Spinal cord (tissue), 10 donors: ENCODE measurements around the gene DGKG. TPM values are rescaled to one million over a fixed set of nuclear protein-coding genes. Genes with fewer than 3 reads are reported as not detected.

Experiments
- DNase-seq, 6 donors: peaks; one replicate each; pipeline versions ENCODE4 v3.0.0 to v3.0.0-alpha.2; 2013 to 2015; ENCODE audit warnings: low spot score in 6 of 6, low read depth in 4 of 6
- H3K27ac ChIP-seq: one replicate; pipeline ENCODE4 v1.5.1; 2013; ENCODE audit warnings: low read depth, low read length, control low read depth
- H3K27me3 ChIP-seq: one replicate; pipeline ENCODE4 v1.6.1; 2013; ENCODE audit warnings: low read length; ENCODE audit not compliant: control insufficient read depth, insufficient read depth
- H3K36me3 ChIP-seq: one replicate; pipeline ENCODE4 v1.6.1; 2013; ENCODE audit warnings: low read length; ENCODE audit not compliant: control insufficient read depth, insufficient read depth
- H3K4me1 ChIP-seq: one replicate; pipeline ENCODE4 v1.6.1; 2013; ENCODE audit warnings: low read length; ENCODE audit not compliant: control insufficient read depth, insufficient read depth
- H3K4me3 ChIP-seq: one replicate; pipeline ENCODE4 v1.5.1; 2013; ENCODE audit warnings: low read depth, low read length, control low read depth
- H3K9me3 ChIP-seq: one replicate; pipeline ENCODE4 v1.6.1; 2013; ENCODE audit warnings: low read length; ENCODE audit not compliant: control insufficient read depth, insufficient read depth
- WGBS: methylation state at CpG from one replicate; pipeline ENCODE4 v1.1.5; 2013; ENCODE audit warnings: missing lambda C conversion rate; ENCODE audit not compliant: insufficient coverage; 5-methylcytosine and 5-hydroxymethylcytosine counted together
- polyA plus RNA-seq, 2 donors: library from polyadenylated mRNA; unstranded; fragments of 120-200 nt; gene quantifications; one replicate each; pipeline ENCODE4 v1.2.1, GENCODE V29; 2013; ENCODE audit not compliant: insufficient read length in 2 of 2
- total RNA-seq, 2 donors: library from RNA; depleted of rRNA in 1 of 2; stranded (reverse); fragments of 120-200 nt in 1 of 2; fragments of >200 nt in 1 of 2; gene quantifications; one replicate each; pipeline versions ENCODE4 v1.2.3 to v1.2.4, GENCODE V29; 2013 to 2014
- donor health status: healthy.

The DGKG gene
- total and polyA plus RNA-seq, 4 donors = 5.6 to 20.6 (median 9.9) TPM

GRCh38 chr3:186150041-186150830 is 211.8 kb downstream of the DGKG start:
- DNase-seq = no peak
- no peak overlapping the region for H3K4me3 ChIP-seq
- no peaks in the 10 kb centered on the region for H3K27me3 ChIP-seq
- no peaks in the 10 kb centered on the region for H3K9me3 ChIP-seq
- no peaks in the 10 kb centered on the region for H3K36me3 ChIP-seq
- no peak overlapping the region for H3K27ac ChIP-seq
- WGBS = 83% methylated on average over 10 of the region's 11 CpGs
- no peaks in the 10 kb centered on the region for H3K4me1 ChIP-seq

- Histone ChIP-seq H3K36me3 (no peaks in the 10 kb centered on the region), H3K4me3 (no peak overlapping the region), H3K27ac (no peak overlapping the region), H3K4me1 (no peaks in the 10 kb centered on the region), H3K27me3 (no peaks in the 10 kb centered on the region), H3K9me3 (no peaks in the 10 kb centered on the region)
- 85% methylated on average over 15 of the region's 15 CpGs for WGBS
- no peak for DNase-seq
Measured at GRCh38 chr3:186149319-186149960, 212.6 kb downstream of the DGKG start.

GRCh38 chr3:186144257-186144656 is 217.8 kb downstream of the DGKG start:
- WGBS = 92% methylated on average over 3 of the region's 5 CpGs
- no peak overlapping the region for H3K27ac ChIP-seq
- DNase-seq = no peak
- H3K27me3 ChIP-seq = no peaks in the 10 kb centered on the region
- H3K4me3 ChIP-seq = no peak overlapping the region
- no peaks in the 10 kb centered on the region for H3K9me3 ChIP-seq
- no peaks in the 10 kb centered on the region for H3K36me3 ChIP-seq
- no peaks in the 10 kb centered on the region for H3K4me1 ChIP-seq

- no peaks in the 10 kb centered on the region for H3K9me3 ChIP-seq
- H3K27ac ChIP-seq = no peak overlapping the region
- H3K4me3 ChIP-seq = no peak overlapping the region
- no peaks in the 10 kb centered on the region for H3K36me3 ChIP-seq
- 50% methylated on average over 1 of the region's 1 CpG for WGBS
- no peaks in the 10 kb centered on the region for H3K4me1 ChIP-seq
- no peak for DNase-seq
- no peaks in the 10 kb centered on the region for H3K27me3 ChIP-seq
Measured at GRCh38 chr3:186143250-186143649, 218.8 kb downstream of the DGKG start.

GRCh38 chr3:186142393-186142932 is 219.6 kb downstream of the DGKG start:
- H3K27me3 ChIP-seq = no peaks in the 10 kb centered on the region
- no peaks in the 10 kb centered on the region for H3K4me1 ChIP-seq
- no peaks in the 10 kb centered on the region for H3K9me3 ChIP-seq
- no peak overlapping the region for H3K4me3 ChIP-seq
- no peak for DNase-seq
- no peak overlapping the region for H3K27ac ChIP-seq
- no peaks in the 10 kb centered on the region for H3K36me3 ChIP-seq

GRCh38 chr3:186141790-186142189 is 220.2 kb downstream of the DGKG start:
- H3K27ac ChIP-seq = no peak overlapping the region
- H3K36me3 ChIP-seq = no peaks in the 10 kb centered on the region
- no peaks in the 10 kb centered on the region for H3K27me3 ChIP-seq
- no peaks in the 10 kb centered on the region for H3K4me1 ChIP-seq
- H3K9me3 ChIP-seq = no peaks in the 10 kb centered on the region
- H3K4me3 ChIP-seq = no peak overlapping the region
- WGBS = 81% methylated on average over 2 of the region's 2 CpGs
- DNase-seq = no peak

- no peaks in the 10 kb centered on the region for H3K4me1 ChIP-seq
- no peaks in the 10 kb centered on the region for H3K36me3 ChIP-seq
- no peaks in the 10 kb centered on the region for H3K9me3 ChIP-seq
- no peaks in the 10 kb centered on the region for H3K27me3 ChIP-seq
- H3K27ac ChIP-seq = no peak overlapping the region
- no peak for DNase-seq
- no peak overlapping the region for H3K4me3 ChIP-seq
- 93% methylated on average over 10 of the region's 12 CpGs for WGBS
Measured at GRCh38 chr3:186138272-186138981, 223.6 kb downstream of the DGKG start.

GRCh38 chr3:186137051-186137685 is 224.9 kb downstream of the DGKG start:
- Histone ChIP-seq H3K4me3 (no peak overlapping the region), H3K27ac (no peak overlapping the region), H3K27me3 (no peaks in the 10 kb centered on the region), H3K36me3 (no peaks in the 10 kb centered on the region), H3K9me3 (no peaks in the 10 kb centered on the region), H3K4me1 (no peaks in the 10 kb centered on the region)
- DNase-seq = no peak
- 82% methylated on average over 12 of the region's 15 CpGs for WGBS

- no peak overlapping the region for H3K4me3 ChIP-seq
- no peaks in the 10 kb centered on the region for H3K4me1 ChIP-seq
- 77% methylated on average over 2 of the region's 5 CpGs for WGBS
- no peaks in the 10 kb centered on the region for H3K27me3 ChIP-seq
- H3K27ac ChIP-seq = no peak overlapping the region
- no peak for DNase-seq
- no peaks in the 10 kb centered on the region for H3K9me3 ChIP-seq
- no peaks in the 10 kb centered on the region for H3K36me3 ChIP-seq
Measured at GRCh38 chr3:186133980-186134379, 228.1 kb downstream of the DGKG start.
